GM10266 (cell line): ENCODE measurements around the gene SELENOK.

ENCODE experiments used
- DNase-seq: peaks from one replicate; pipeline ENCODE4 v3.0.0; 2012; ENCODE audit errors: extremely low spot score
- TF ChIP-seq, protein P1 (sequence below): IDR thresholded peaks from 2 replicates; pipeline ENCODE4 v1.5.1; 2012; ENCODE audit warnings: mild to moderate bottlenecking, low read depth; ENCODE audit not compliant: control insufficient read depth, insufficient read depth; ENCODE audit errors: missing control alignments

SELENOK gene

DNA sequence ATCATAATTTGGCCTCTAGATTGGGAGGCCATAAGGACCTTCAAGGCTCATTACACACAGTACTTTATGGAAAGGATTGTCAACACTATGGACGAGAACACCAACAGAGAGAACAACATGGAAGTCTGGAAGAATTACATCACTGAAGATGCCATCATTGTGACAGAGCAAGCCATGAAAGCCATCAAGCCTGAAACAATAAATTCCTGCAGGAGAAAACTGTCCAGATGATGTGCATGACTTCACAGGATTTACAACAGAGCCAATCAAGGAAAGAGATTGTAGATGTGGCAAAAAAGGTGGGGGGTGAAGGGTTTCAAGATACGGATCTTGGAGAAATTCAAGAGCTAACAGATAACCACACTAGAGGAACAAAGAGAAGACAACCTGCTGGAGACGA, 29.4 kb downstream of the SELENOK start:
- TF ChIP-seq, protein P1, sequence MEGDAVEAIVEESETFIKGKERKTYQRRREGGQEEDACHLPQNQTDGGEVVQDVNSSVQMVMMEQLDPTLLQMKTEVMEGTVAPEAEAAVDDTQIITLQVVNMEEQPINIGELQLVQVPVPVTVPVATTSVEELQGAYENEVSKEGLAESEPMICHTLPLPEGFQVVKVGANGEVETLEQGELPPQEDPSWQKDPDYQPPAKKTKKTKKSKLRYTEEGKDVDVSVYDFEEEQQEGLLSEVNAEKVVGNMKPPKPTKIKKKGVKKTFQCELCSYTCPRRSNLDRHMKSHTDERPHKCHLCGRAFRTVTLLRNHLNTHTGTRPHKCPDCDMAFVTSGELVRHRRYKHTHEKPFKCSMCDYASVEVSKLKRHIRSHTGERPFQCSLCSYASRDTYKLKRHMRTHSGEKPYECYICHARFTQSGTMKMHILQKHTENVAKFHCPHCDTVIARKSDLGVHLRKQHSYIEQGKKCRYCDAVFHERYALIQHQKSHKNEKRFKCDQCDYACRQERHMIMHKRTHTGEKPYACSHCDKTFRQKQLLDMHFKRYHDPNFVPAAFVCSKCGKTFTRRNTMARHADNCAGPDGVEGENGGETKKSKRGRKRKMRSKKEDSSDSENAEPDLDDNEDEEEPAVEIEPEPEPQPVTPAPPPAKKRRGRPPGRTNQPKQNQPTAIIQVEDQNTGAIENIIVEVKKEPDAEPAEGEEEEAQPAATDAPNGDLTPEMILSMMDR, result no peak

DNA sequence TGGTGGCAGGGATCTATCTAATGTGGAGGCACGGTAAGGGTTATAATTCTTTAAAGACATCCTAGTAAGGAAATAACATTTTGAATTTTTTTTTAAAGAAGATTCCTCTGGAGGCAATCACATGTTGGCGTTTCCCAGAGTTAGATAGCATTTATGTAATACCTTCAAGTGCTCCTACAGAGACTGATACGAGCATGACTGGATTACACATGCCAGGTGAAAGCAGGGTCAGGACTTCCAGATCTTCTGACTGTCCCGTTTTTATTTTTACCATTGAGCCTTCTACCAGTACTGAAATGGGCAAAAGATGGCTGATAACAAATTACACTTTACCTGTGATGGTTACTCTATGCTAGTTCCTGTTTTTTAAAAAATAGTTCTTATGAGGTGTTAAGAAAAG, 31.5 kb downstream of the SELENOK start:
- DNase-seq, result no peak
- TF ChIP-seq, protein P1, result no peak

More for the DNA sequence above, 29.4 kb downstream of the SELENOK start:
- no peak for DNase-seq

DNA sequence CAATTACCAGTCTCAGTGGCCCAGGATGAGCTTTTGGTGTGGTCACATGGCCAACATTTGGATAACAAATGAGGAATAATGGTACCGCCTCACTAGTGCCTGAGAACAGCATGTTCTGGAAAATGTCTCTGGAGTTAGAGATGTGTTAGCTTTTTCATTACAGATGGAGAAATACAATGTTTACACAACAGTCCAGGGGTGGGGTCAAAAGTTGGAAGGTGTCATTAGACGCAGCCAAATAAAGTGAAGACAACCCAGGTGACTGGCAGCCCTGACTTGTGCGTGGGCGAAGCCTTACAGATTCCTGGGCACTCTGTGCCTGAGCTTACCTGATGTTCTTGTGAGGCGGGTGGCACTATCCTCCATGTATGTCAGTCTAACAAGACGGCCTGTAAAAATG, 32.5 kb downstream of the SELENOK start:
- TF ChIP-seq, protein P1, result no peak

DNA sequence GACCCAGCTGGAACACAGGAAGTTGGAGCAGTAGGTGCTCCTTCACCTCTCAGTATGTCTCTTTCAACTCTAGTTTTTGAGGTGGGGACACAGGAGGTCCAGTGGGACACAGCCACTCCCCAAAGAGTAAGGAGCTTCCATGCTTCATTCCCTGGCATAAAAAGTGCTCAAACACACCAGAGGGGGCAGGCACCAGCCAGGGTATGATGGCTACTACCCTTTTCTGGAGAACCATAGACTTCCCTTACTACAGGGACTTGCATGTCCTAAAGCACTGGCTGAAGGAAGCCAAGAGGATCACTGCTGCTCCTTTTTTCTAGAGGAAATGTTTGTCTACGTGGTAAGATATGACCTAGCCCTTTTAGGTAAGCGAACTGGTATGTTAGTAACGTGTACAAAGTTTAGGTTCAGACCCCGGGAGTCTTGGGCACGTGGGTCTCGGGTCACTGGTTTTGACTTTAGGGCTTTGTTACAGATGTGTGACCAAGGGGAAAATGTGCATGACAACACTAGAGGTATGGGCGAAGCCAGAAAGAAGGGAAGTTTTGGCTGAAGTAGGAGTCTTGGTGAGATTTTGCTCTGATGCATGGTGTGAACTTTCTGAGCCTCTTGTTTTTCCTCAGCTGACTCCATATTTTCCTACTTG, 33.4 kb downstream of the SELENOK start:
- DNase-seq, result no peak
- TF ChIP-seq, protein P1, result no peak

More for the DNA sequence above, 32.5 kb downstream of the SELENOK start:
- no peak for DNase-seq

DNA sequence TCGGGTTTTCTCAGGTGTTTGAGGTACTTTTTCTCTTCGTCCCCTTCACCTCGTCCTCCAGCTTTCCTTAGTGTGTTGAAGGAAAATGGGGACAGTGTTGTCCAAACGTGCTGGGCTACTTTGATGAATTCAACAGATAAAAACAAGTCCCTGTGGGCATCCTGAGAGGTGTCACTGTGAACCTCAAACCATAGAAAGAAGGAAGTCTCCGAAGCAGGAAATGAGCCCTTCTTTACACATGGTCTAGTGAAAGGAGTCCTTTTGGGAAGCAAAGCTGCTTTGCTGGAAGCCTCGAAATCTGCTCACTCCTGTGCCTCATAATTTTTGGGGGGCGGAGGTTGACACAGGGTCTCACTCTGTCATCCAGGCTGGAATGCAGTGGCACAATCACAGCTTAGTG, 34.7 kb downstream of the SELENOK start:
- TF ChIP-seq, protein P1, result no peak
- no peak for DNase-seq

DNA sequence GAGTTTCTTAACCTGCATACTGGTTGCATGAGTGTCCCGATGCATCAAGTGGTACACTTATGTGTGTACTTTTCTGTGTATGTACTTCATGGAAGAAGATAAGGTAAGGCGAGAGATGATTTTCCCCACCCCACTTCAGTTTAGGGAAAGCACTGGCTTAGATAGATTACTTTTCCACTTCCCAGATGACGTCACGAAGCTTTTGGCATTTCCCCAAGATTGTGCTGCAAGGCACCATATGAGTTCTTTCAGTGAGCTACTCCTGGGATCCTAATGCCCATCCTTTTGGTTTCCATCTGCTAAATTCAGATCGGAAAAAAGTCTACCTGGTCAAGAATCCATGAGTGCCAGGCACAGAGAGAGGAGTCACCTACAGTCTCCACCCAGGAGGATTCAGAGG, 40.8 kb downstream of the SELENOK start:
- no peak for DNase-seq
- TF ChIP-seq, protein P1, result no peak

DNA sequence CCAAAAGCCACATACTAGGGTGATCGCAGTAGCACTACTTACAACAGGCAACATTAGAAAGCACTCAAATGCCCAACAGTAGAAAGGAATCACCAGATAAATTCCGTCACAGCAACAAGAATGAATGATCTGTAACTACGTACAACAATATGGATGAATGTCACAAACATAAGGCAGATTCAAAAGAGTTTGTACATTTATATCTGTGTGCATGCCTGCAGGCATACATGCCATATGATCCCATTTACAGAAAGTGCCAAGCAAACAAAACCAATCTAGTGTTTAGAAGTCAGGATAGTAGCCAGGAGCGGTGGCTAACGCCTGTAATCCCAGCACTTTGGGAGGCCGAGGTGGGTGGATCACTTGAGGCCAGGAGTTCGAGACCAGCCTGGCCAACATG, 41.7 kb downstream of the SELENOK start:
- DNase-seq, result no peak

More for the DNA sequence above, 41.7 kb downstream of the SELENOK start:
- TF ChIP-seq, protein P1, result no peak
